K562 (cell line): ENCODE results near the gene CUL3. TPM values are rescaled to one million over a fixed set of nuclear protein-coding genes. Genes with fewer than 3 reads are reported as not detected.

Experiments
- ATAC-seq: fragments of 200-7000 bp; cut with Tn5 transposase; 3 replicates; pipeline ENCODE4 v1.9.1; 2020; ENCODE audit warnings: moderate library complexity
- BruUV-seq: library from RNA; stranded (reverse); fragments of 400-500 nt; replicated peaks from 2 replicates; lab custom pipeline; 2021; lab: Mats Ljungman, UMichigan
- CTCF ChIA-PET: fragments of 300-600 bp; formaldehyde crosslinking; extraction: SDS; loops from one replicate; lab custom pipeline; 2021; ENCODE audit warnings: low intra/inter-chr PET ratio; lab: Yijun Ruan, JAX
- POLR2A ChIA-PET: fragments of 300-600, 350-650 bp; sonication (Branson Sonifier 250); formaldehyde crosslinking; extraction: SDS; loops from one replicate; lab custom pipeline; 2021; ENCODE audit warnings: antibody characterized with exemption, inconsistent platforms; lab: Yijun Ruan, JAX
- DNase-seq, 4 experiments: peaks; one replicate each; pipeline versions ENCODE4 v3.0.0 to v3.0.0-alpha.2; 2011 to 2018; ENCODE audit warnings: low spot score in 3 of 4, mixed read lengths in 3 of 4; ENCODE audit errors: extremely low read depth in 1 of 4
- FAIRE-seq: peaks from 2 replicates; lab custom pipeline; 2011; peaks lifted over from hg19 to GRCh38; lab: Jason Lieb, UNC
- H2AFZ ChIP-seq: 2 replicates; pipeline ENCODE4 v1.6.0; 2011; ENCODE audit warnings: low read depth, low read length, control low read depth, inconsistent platforms
- H3K27ac ChIP-seq: fragments of 200-600 bp; 3 replicates; pipeline ENCODE4 v1.8.0; 2011; ENCODE audit warnings: low read depth, mild to moderate bottlenecking, control low read depth, inconsistent platforms, low read length, moderate library complexity, mixed read lengths; ENCODE audit errors: extremely low read depth
- H3K27me3 ChIP-seq, 2 experiments: fragments of 300-600 bp in 1 of 2; 2 replicates in 1 of 2; 3 replicates in 1 of 2; pipeline versions ENCODE4 v1.6.0 to v1.8.0; 2011; ENCODE audit warnings: inconsistent platforms in 2 of 2, low read length in 2 of 2, mild to moderate bottlenecking in 1 of 2, mixed read lengths in 1 of 2, moderate library complexity in 1 of 2; ENCODE audit not compliant: control insufficient read depth in 2 of 2, insufficient read depth in 2 of 2
- H3K36me3 ChIP-seq: fragments of 300-600 bp; 3 replicates; pipeline ENCODE4 v1.8.0; 2011; ENCODE audit warnings: mild to moderate bottlenecking, low read length, inconsistent platforms; ENCODE audit not compliant: control insufficient read depth, insufficient read depth
- H3K4me1 ChIP-seq, 2 experiments: fragments of 200-600 bp in 1 of 2; replicated peaks in 1 of 2; 2 replicates in 1 of 2; 3 replicates in 1 of 2; pipeline versions ENCODE4 v1.5.1 to v1.8.0; 2011; ENCODE audit warnings: inconsistent platforms in 2 of 2, low read length in 2 of 2, mild to moderate bottlenecking in 1 of 2, mixed read lengths in 1 of 2, moderate library complexity in 1 of 2; ENCODE audit not compliant: control insufficient read depth in 2 of 2, insufficient read depth in 2 of 2
- H3K4me2 ChIP-seq: 2 replicates; pipeline ENCODE4 v1.6.1; 2011; ENCODE audit warnings: low read length, control low read depth, inconsistent platforms, mixed read lengths; ENCODE audit not compliant: insufficient read depth
- H3K4me3 ChIP-seq: fragments of 200-600 bp; sonication (generic), shearing (Covaris generic); 2 replicates; pipeline ENCODE4 v1.5.1; 2016; ENCODE audit warnings: control low read depth, inconsistent platforms
- H3K79me2 ChIP-seq: fragments of 200-600 bp; 3 replicates; pipeline ENCODE4 v1.8.0; 2011; ENCODE audit warnings: low read length, inconsistent platforms; ENCODE audit not compliant: control insufficient read depth, insufficient read depth
- H3K9ac ChIP-seq, 2 experiments: 2 replicates each; pipeline versions ENCODE4 v1.6.0 to v1.6.1; 2011; ENCODE audit warnings: low read depth in 2 of 2, low read length in 2 of 2, control low read depth in 1 of 2, inconsistent platforms in 1 of 2, mild to moderate bottlenecking in 1 of 2, mixed read lengths in 1 of 2; ENCODE audit not compliant: insufficient read depth in 1 of 2
- H3K9me1 ChIP-seq: one replicate; pipeline ENCODE4 v1.6.0; 2011; ENCODE audit warnings: inconsistent platforms, mild to moderate bottlenecking, low read length, moderate library complexity; ENCODE audit not compliant: control insufficient read depth, insufficient read depth
- H3K9me3 ChIP-seq: replicated peaks from 2 replicates; pipeline ENCODE4 v1.5.1; 2011; ENCODE audit warnings: low read depth, low read length, inconsistent platforms; ENCODE audit not compliant: control insufficient read depth, insufficient read depth
- H4K20me1 ChIP-seq: replicated peaks from 2 replicates; pipeline ENCODE4 v1.6.1; 2011; ENCODE audit warnings: low read length, inconsistent platforms, mixed read lengths; ENCODE audit not compliant: control insufficient read depth, insufficient read depth
- C11orf30 ChIP-seq: fragments of 450-650 bp; IDR thresholded peaks from 2 replicates; pipeline ENCODE4 v1.6.1; 2016; ENCODE audit warnings: low read depth, mild to moderate bottlenecking
- CUX1 ChIP-seq: fragments of 200-800 bp; sonication (Bioruptor generic); IDR thresholded peaks from 2 replicates; pipeline ENCODE4 v1.6.1; 2016; ENCODE audit warnings: missing genetic modification characterization, missing compliant biosample characterization
- JUN ChIP-seq, 2 experiments: sonication (generic) in 1 of 2; formaldehyde crosslinking in 1 of 2; IDR thresholded peaks; 2 replicates each; pipeline versions ENCODE4 v1.6.1 to v1.8.0; 2012 to 2022; ENCODE audit warnings: borderline replicate concordance in 2 of 2, mild to moderate bottlenecking in 2 of 2, improper control_type of control experiment in 1 of 2, low read depth in 1 of 2, low read length in 1 of 2, missing genetic modification reagents in 1 of 2
- MAFK ChIP-seq: IDR thresholded peaks from 2 replicates; pipeline ENCODE4 v1.6.1; 2011; ENCODE audit warnings: low read length, improper control_type of control experiment
- PTRF ChIP-seq: fragments of 450-650 bp; IDR thresholded peaks from 2 replicates; pipeline ENCODE4 v1.6.1; 2016; ENCODE audit warnings: mild to moderate bottlenecking, missing genetic modification characterization, missing compliant biosample characterization
- SIN3A ChIP-seq, 2 experiments: fragments of 150-350 bp in 1 of 2; IDR thresholded peaks; 2 replicates each; pipeline ENCODE4 v1.6.1; 2011 to 2016; ENCODE audit warnings: borderline replicate concordance in 2 of 2, low read depth in 2 of 2, low read length in 2 of 2, mild to moderate bottlenecking in 2 of 2, moderate library complexity in 2 of 2; ENCODE audit not compliant: control insufficient read depth in 1 of 2
- ZNF316 ChIP-seq: fragments of 450-650 bp; IDR thresholded peaks from 2 replicates; pipeline ENCODE4 v1.6.1; 2016
- ZSCAN29 ChIP-seq: fragments of 450-650 bp; IDR thresholded peaks from 2 replicates; pipeline ENCODE4 v1.6.1; 2017
- WGBS: fragments of 100-300 bp; shearing (Covaris generic); methylation state at CpG from one replicate; pipeline ENCODE4 v1.1.6; 2016; ENCODE audit warnings: low coverage, mixed read lengths; ENCODE audit not compliant: insufficient coverage; ENCODE audit errors: missing lambda C conversion rate; 5-methylcytosine and 5-hydroxymethylcytosine counted together
- in situ Hi-C: fragments of 300-500 bp; cut with MboI; formaldehyde crosslinking; loops from 4 replicates; pipeline ENCODE4 v1.15.0; 2018; ENCODE audit warnings: inconsistent platforms, mixed read lengths
- intact Hi-C: fragments of 100-400 bp; cut with micrococcal nuclease; formaldehyde crosslinking; loops from 2 replicates; pipeline ENCODE4 v1.14.2; 2022
- polyA plus RNA-seq, 8 experiments: library from polyadenylated mRNA; depleted of rRNA in 4 of 8; stranded (reverse) in 5 of 8; unstranded in 3 of 8; fragments of >200 nt; fragmentation: Nextera tagmentation in 2 of 8; fragmentation: Illumina TruSeq in 1 of 8; extraction: Ambion mirVana in 2 of 8; extraction: Trizol in 1 of 8; gene quantifications; 2 replicates each; pipeline versions ENCODE4 v1.2.1 to v1.2.3, GENCODE V29; 2011 to 2014; ENCODE audit warnings: inconsistent platforms in 1 of 8, missing spikeins in 1 of 8
- total RNA-seq, 7 experiments: library from RNA; depleted of rRNA in 6 of 7; stranded (reverse); fragments of >200 nt in 6 of 7; fragmentation: Illumina TruSeq in 2 of 7; extraction: Trizol in 2 of 7; gene quantifications; 2 replicates each; pipeline versions ENCODE4 v1.2.1 to v1.2.3, GENCODE V29; 2011 to 2021; ENCODE audit warnings: low replicate concordance in 1 of 7
- TF ChIP-seq, protein P1 (sequence below): fragments of 450-650 bp; formaldehyde crosslinking; IDR thresholded peaks from 2 replicates; pipeline ENCODE4 v1.4.0; 2022; ENCODE audit warnings: missing genetic modification characterization
- TF ChIP-seq, protein P2 (sequence below): sonication (generic); formaldehyde crosslinking; IDR thresholded peaks from 2 replicates; pipeline ENCODE4 v1.8.0; 2022; ENCODE audit warnings: mild to moderate bottlenecking, low read depth, missing genetic modification reagents

CUL3 gene
- total and polyA plus RNA-seq, 9 of the 15 experiments (the other 6 are each of a cell fraction or from before 2014, with no cell fraction given), result 31.5 to 71.9 (median 56.4) TPM

DNA sequence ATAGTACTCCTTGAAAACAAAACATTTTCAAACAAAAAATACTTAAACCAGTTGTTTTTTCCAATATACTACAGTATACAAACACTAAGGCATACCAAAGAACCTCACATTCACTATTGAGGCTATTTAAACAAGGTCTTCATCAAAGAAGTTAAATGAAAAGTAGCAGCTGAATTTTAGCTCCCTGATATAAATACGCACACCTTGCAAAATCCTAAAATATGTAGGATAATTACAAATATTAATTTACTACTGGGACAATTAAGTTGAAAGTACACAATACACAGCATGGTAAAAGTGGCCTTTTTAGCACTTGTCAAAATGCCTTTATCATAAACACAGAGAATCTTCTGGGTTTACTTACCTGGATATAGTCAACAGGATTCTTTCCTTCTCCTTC is 78.7 kb downstream of the CUL3 start:
- Histone ChIP-seq H3K4me1 (no peaks in the 10 kb centered on the region), H3K79me2 (no peaks in the 10 kb centered on the region), H2AFZ (no peak overlapping the region), H3K4me3 (no peak overlapping the region), H3K9me1 (no peaks in the 10 kb centered on the region), H3K36me3 (peaks cover 47% of the 10 kb centered on the region; the same call in 2 of the 3 replicates), H3K9me3 (no peaks in the 10 kb centered on the region), H3K27me3 (no peaks in the 10 kb centered on the region), H3K4me2 (no peak overlapping the region), H3K9ac (no peak overlapping the region), H3K27ac (no peak overlapping the region), H4K20me1 (no peaks in the 10 kb centered on the region)
- intact Hi-C loops, result no loop called here
- 100% methylated on average over 1 of the region's 1 CpG for WGBS
- ChIA-PET CTCF (no interaction called here), POLR2A (no interaction called here)
- BruUV-seq, result no TSS peak
- no peak for FAIRE-seq
- ATAC-seq, result no peak
- in situ Hi-C loops, result no loop called here
- TF ChIP-seq SIN3A (IDR thresholded peaks at IDR 0.05; ENCODE audit: borderline replicate concordance in 2 of 2, control insufficient read depth in 1 of 2, low read depth in 2 of 2, low read length in 2 of 2) (no peak), C11orf30 (peak; percentile 38), ZSCAN29 (no peak), MAFK (peak; percentile 41; the same call in 1 of the 2 replicates), ZNF316 (peak; percentile 70), PTRF (tag) (no peak), CUX1 (no peak), JUN (IDR thresholded peaks at IDR 0.05; ENCODE audit: borderline replicate concordance, low read depth, low read length) (no peak), JUN (CRISPR knock-in tag; IDR thresholded peaks at IDR 0.05; ENCODE audit: borderline replicate concordance) (no peak)
- TF ChIP-seq, protein P1, sequence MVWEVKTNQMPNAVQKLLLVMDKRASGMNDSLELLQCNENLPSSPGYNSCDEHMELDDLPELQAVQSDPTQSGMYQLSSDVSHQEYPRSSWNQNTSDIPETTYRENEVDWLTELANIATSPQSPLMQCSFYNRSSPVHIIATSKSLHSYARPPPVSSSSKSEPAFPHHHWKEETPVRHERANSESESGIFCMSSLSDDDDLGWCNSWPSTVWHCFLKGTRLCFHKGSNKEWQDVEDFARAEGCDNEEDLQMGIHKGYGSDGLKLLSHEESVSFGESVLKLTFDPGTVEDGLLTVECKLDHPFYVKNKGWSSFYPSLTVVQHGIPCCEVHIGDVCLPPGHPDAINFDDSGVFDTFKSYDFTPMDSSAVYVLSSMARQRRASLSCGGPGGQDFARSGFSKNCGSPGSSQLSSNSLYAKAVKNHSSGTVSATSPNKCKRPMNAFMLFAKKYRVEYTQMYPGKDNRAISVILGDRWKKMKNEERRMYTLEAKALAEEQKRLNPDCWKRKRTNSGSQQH, result no peak
- TF ChIP-seq, protein P2, sequence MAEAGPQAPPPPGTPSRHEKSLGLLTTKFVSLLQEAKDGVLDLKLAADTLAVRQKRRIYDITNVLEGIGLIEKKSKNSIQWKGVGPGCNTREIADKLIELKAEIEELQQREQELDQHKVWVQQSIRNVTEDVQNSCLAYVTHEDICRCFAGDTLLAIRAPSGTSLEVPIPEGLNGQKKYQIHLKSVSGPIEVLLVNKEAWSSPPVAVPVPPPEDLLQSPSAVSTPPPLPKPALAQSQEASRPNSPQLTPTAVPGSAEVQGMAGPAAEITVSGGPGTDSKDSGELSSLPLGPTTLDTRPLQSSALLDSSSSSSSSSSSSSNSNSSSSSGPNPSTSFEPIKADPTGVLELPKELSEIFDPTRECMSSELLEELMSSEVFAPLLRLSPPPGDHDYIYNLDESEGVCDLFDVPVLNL, result no peak
- no peak for DNase-seq
